Esophagus muscularis mucosa (tissue), 4 donors: ENCODE results near the gene WNT7A.

Source experiments
- CTCF ChIP-seq, 3 experiments: fragments of 200-600 bp in 2 of 3; fragments of 450-650 bp in 1 of 3; sonication (generic) in 2 of 3; IDR thresholded peaks; one replicate each; pipeline ENCODE4 v1.5.1; 2017 to 2019; ENCODE audit warnings: antibody characterized with exemption in 3 of 3, mild to moderate bottlenecking in 2 of 3, moderate library complexity in 1 of 3
- EP300 ChIP-seq: sonication (generic); formaldehyde crosslinking; IDR thresholded peaks from one replicate; pipeline ENCODE4 v1.6.1; 2017; ENCODE audit warnings: antibody characterized with exemption
- POLR2A ChIP-seq: fragments of 450-650 bp; IDR thresholded peaks from one replicate; pipeline ENCODE4 v1.6.1; 2017; ENCODE audit warnings: antibody characterized with exemption, moderate library complexity, mild to moderate bottlenecking, low read depth
- POLR2AphosphoS5 ChIP-seq, 2 donors: sonication (generic); formaldehyde crosslinking; IDR thresholded peaks; one replicate each; pipeline ENCODE4 v1.6.1; 2017; ENCODE audit warnings: antibody characterized with exemption in 2 of 2

GRCh38 chr3:13881536-13882410 lies 1.9 kb upstream of the WNT7A start:
- TF ChIP-seq POLR2AphosphoS5 (IDR thresholded peaks at IDR 0.05) (no peak), CTCF (IDR thresholded peaks at IDR 0.05) (no peak), POLR2A (no peak), EP300 (no peak)
